HL-60/S4 treated with phorbol 12-myristate 13-acetate at 8.2 ng/mL for 4 days and 3 days (cell line): ENCODE data around the gene CCND3.

ENCODE experiments used
- in situ Hi-C: fragments of 300-500 bp; cut with MboI; formaldehyde crosslinking; loops from 2 replicates; pipeline ENCODE4 v1.15.0; 2022; ENCODE audit warnings: low sequenced_read_pairs

The CCND3 gene

DNA sequence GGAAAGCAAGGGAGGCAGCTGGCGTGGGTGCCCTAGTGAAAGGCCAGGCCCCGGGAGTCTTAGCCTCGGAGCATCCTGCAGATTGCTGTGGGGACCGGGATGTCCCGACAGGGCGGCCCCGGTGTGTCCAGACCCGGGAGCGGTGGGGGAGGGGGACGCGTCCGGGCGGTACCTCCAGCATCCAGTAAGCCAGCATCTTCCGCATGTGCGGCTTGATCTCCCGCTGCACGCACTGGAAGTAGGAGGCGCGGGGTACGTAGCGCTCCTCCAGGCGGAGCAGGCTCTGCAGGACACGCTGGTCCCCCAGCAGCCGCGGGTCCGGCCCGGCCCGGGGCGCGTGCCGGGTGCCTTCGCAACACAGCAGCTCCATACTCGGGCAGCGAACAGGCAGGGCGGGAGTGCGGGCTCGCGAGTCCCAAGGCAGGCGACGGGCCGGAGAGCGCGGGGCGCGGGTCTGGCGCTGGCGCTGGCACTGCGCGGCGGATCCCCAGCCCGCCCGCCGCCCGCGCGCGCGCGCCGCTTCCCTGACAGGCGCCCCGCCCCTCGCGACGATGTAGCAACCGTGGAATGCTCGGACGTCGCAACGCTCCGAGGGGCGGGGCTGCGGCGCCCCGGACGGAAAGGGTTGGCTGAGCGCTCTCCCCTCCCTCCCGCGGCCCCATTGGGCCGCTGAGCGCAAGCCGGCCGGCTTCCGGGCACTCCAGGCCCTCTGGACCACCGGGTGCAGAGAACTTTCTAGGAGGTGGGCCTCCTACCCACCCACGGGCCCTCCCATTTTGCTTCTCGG, at the start of gene CCND3:
Gene CCND3, minus strand, starts transcription at position 529 of the 787 bp plus-strand sequence. Its CDS starts 159 bp downstream, at position 370.
- in situ Hi-C loops = no loop called here

GRCh38 chr6:41986339-41986738, 44.7 kb upstream of the CCND3 start:
- in situ Hi-C loops = no loop called here

DNA sequence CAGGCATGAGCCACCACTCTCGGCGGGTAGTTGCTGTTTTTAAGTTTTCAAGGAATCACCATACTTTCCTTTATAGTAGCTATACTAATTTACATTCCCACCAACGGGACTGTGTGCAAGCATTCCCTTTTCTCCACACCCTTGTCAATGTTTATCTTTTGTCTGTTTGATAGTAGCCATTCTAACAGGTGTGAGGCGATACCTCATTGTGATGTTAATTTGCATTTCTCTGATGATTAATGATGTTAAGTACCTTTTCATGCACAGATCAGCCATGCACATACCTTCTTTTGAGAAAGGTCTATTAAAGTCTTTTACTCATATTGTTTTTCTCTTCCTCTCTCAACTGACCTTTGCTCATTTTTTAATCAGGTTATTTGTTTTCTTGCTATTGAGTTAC, 43.0 kb upstream of the CCND3 start:
- in situ Hi-C loops = no loop called here

GRCh38 chr6:41976794-41977484, 35.3 kb upstream of the CCND3 start:
- in situ Hi-C loops = no loop called here

DNA sequence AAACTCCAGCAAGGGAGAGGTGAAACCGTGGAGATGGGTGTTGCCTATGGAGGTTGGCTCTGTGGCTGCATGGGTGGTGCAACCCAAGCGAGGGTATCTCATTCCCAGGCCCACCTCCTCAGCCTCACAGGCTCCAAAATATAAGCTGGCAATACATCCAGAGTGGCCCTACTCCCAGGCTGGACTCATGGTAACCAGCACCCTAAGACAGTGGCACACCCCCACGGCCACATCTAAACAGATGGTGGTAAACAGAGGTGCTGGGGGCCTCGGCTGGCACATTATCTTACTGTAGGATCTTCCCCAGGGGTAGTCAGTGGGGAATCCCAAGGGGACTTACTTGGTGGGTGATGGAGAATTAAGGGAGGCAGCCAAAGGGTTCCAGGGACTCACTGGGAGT, 33.7 kb upstream of the CCND3 start:
- in situ Hi-C loops = no loop called here

- in situ Hi-C loops = no loop called here
These were observed 32.7 kb upstream of the CCND3 start for GRCh38 chr6:41974281-41974825.

- in situ Hi-C loops = no loop called here
These were observed 31.2 kb upstream of the CCND3 start for GRCh38 chr6:41972826-41973225.

GRCh38 chr6:41970436-41970846, 28.8 kb upstream of the CCND3 start:
- in situ Hi-C loops = no loop called here

DNA sequence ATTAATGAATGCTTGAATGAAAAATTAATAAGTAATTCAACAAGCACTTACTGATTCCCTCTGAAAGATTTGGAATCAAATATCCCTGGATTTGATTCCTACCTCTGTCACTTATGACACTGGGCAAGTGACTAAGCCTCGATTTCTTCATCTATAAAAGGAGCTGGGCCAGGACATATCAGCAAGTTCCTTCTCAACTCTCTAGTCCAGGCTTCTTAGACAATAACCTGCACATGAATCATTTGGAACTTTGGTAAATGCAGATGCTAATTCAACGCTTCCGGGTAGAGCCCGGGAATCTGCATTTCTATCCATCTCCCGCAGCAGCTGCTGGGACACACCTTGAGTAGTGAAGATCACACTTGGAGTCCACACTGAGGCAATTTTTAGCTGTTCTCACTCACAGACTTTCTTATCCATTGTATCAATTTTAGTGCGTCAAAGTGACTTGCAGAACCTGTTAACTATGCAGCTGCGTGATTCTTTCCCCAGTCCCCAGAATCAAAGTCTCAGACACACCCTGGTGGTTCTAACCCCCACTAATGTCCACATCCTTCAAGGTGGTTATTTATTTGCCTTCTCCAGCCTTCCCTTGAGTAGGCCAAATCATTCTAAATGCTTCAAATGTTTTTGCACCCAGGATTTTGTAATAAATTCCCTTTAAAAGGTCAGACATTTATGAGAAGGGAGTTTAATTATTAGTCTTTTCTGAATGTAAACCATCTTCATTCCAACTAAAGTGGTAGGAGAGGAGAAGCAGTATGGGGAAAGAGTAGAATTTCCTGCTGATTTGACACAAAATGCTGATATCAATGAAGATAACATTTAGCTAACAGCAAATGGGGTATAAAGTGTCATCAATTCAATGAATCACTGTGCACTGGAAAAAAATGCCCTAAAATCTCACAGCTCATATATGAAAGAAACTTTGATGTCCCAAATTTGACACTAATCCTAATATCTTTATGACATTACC, 26.0 kb upstream of the CCND3 start:
- in situ Hi-C loops = no loop called here

- in situ Hi-C loops = no loop called here
These were observed 25.3 kb upstream of the CCND3 start for GRCh38 chr6:41966961-41967311.

- in situ Hi-C loops = no loop called here
These were observed 24.8 kb upstream of the CCND3 start for GRCh38 chr6:41966214-41966920.

- in situ Hi-C loops = no loop called here
These were observed 24.0 kb upstream of the CCND3 start for GRCh38 chr6:41965429-41966213.

- in situ Hi-C loops = no loop called here
These were observed 22.7 kb upstream of the CCND3 start for GRCh38 chr6:41964201-41964887.

DNA sequence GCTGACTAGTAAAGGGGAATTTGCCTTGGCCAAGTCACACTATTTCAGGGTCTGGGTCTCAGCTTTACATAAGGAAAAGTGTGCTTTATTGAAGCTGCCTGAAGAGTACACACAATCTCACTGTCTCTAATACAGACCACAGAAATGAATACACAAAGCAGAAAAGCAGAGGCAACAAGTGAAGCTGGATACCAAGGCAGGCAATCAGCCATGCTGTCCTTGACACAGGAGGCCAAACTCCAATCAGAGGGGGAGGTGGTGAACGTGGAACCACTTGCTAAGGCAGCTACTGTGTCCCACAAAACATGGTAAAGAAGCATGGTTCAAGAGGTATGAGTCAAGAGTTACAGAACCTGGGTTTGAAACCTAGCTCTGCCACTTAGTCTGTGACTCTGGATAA, 21.8 kb upstream of the CCND3 start:
- in situ Hi-C loops = no loop called here

- in situ Hi-C loops = no loop called here
These were observed 18.4 kb upstream of the CCND3 start for GRCh38 chr6:41960028-41960427.

DNA sequence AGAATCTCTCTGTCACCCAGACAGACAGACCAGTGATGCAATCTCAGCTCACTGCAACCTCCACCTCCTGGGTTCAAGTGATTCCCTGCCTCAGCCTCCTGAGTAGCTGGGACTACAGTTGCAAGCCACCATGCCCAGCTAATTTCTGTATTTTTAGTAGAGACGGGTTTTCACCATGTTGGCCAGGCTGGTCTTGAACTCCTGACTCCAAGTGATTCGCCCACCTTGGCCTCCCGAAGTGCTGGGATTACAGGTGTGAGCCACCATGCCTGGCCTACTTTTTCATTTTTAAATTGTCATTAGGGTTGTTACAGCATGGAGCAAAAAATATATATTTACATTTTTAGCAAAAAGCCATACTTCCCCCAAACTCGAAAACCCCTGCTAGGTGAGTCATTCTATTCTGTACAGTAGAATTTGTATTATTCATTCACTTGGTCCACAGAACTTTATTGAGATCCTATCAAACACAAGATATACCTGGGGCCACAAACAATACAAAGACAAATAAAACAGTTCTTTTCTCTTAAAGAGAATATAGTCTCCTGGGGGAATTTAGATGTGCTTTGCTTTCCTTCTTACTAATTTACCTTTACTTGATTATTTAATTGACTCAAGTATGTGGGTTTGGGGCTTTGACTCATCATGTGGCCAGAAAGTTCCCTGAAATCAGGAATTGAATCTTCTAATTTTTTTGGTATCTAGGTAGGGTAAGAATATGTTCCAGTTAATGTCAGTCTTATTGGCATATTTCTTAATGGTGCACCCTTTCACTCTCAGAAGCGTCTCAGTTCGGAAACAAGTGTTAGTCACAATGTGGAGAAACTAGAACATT, 16.6 kb upstream of the CCND3 start:
- in situ Hi-C loops = no loop called here

DNA sequence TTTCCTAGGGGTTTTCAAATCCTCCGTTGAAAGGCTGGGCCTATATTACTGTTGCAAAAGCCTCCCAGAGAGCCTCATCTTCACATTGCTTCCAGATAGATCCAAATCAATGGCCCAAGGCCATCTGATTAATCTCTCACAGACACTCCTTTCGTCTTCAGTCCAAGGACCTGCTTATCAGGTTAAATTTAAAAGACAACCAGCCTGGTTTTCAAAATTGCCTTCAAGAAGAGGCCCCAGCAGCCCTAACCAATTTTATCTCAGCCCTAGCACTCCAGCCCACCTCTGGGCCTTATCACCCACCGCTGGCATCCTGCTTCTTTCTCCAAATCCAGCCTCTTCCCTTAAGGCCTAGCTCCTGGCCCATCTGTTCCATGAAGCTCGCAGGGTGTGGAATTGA, 15.5 kb upstream of the CCND3 start:
- in situ Hi-C loops = no loop called here

GRCh38 chr6:41955412-41955811, 13.8 kb upstream of the CCND3 start:
- in situ Hi-C loops = no loop called here
